KMS-11 (cell line): ENCODE results near the gene ETNK2.

Source experiments
- H2AFZ ChIP-seq: fragments of 200-600 bp; sonication (generic); 2 replicates; pipeline ENCODE4 v1.6.1; 2016; ENCODE audit warnings: antibody characterized with exemption, mixed run types, low read depth
- H3K27ac ChIP-seq: fragments of 200-600 bp; sonication (generic); 2 replicates; pipeline ENCODE4 v1.6.1; 2016; ENCODE audit warnings: mild to moderate bottlenecking, mixed run types
- H3K27me3 ChIP-seq: fragments of 200-600 bp; sonication (generic); 2 replicates; pipeline ENCODE4 v1.6.1; 2017; ENCODE audit warnings: mild to moderate bottlenecking, low read depth, mixed run types, moderate library complexity; ENCODE audit not compliant: insufficient read depth
- H3K36me3 ChIP-seq: fragments of 200-600 bp; sonication (generic); 2 replicates; pipeline ENCODE4 v1.6.1; 2017; ENCODE audit warnings: mild to moderate bottlenecking, mixed run types; ENCODE audit not compliant: insufficient read depth
- H3K4me1 ChIP-seq: fragments of 200-600 bp; sonication (generic); 2 replicates; pipeline ENCODE4 v1.6.1; 2016; ENCODE audit warnings: mild to moderate bottlenecking, low read depth, mixed run types; ENCODE audit not compliant: poor library complexity, severe bottlenecking
- H3K4me2 ChIP-seq: fragments of 200-600 bp; sonication (generic); 2 replicates; pipeline ENCODE4 v1.7.0; 2016; ENCODE audit warnings: mild to moderate bottlenecking, mixed run types
- H3K4me3 ChIP-seq: fragments of 200-600 bp; sonication (generic); IDR thresholded peaks from 2 replicates; pipeline ENCODE4 v1.6.1; 2017; ENCODE audit warnings: low read depth, low read length, mixed read lengths; ENCODE audit not compliant: insufficient read depth
- H3K79me2 ChIP-seq: fragments of 200-600 bp; sonication (generic); 2 replicates; pipeline ENCODE4 v1.6.1; 2016; ENCODE audit warnings: low read depth, mixed run types; ENCODE audit not compliant: insufficient read depth
- H3K9ac ChIP-seq: fragments of 200-600 bp; sonication (generic); 2 replicates; pipeline ENCODE4 v1.6.1; 2016; ENCODE audit warnings: mild to moderate bottlenecking, mixed run types
- H4K20me1 ChIP-seq: fragments of 200-600 bp; sonication (generic); 2 replicates; pipeline ENCODE4 v1.6.1; 2016; ENCODE audit warnings: mild to moderate bottlenecking, mixed run types; ENCODE audit not compliant: insufficient read depth
- TF ChIP-seq, protein P1 (sequence below): fragments of 200-600 bp; sonication (generic); conservative IDR thresholded peaks from 2 replicates; pipeline ENCODE4 v1.6.1; 2017; ENCODE audit warnings: low read depth, mild to moderate bottlenecking, antibody characterized with exemption, low read length, moderate library complexity, mixed read lengths

The ETNK2 gene

DNA sequence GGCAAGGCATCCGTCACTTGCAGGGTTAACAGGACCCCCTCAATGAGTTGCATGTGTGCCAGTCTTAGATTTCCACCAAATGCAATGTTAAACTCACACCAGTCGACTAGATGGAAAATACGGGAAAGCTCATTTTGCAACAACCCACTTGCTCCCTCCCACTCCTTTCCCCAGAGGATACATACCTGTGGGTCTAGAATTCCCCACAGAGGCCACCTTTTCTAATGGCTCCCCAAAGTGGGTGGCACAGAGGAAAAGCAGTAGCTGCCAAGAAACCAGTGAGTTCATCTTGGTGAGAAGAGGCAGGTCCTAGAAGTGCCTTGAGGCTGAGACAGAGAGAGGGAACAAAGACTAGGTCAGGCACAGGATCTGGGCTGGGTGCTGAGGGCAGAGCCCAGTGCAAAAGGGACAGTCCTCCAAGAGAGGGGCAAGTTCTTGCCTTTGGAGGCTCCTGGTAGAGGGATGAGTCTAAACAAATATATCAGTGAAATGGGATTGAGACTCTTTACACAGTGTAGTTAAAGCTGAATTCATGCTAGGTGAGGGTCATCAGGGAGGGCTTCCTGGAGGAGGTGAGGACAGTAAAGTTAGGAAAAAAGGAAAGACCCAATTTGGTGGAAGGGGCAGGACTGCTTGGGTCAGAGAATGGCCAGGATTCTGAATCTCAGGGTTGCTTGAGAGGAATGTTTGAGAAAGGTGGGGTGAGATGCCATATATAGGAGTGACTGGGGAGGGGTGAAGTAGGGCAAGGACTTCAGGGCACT, 40.9 kb upstream of the ETNK2 start:
- no peaks in the 10 kb centered on the region for H3K4me1 ChIP-seq
- H3K9ac ChIP-seq: no peak overlapping the region
- H3K27ac ChIP-seq: no peak overlapping the region
- no peaks in the 10 kb centered on the region for H3K79me2 ChIP-seq
- peaks cover 12% of the 10 kb centered on the region; the same call in 1 of the 2 replicates for H3K27me3 ChIP-seq
- TF ChIP-seq, protein P1, sequence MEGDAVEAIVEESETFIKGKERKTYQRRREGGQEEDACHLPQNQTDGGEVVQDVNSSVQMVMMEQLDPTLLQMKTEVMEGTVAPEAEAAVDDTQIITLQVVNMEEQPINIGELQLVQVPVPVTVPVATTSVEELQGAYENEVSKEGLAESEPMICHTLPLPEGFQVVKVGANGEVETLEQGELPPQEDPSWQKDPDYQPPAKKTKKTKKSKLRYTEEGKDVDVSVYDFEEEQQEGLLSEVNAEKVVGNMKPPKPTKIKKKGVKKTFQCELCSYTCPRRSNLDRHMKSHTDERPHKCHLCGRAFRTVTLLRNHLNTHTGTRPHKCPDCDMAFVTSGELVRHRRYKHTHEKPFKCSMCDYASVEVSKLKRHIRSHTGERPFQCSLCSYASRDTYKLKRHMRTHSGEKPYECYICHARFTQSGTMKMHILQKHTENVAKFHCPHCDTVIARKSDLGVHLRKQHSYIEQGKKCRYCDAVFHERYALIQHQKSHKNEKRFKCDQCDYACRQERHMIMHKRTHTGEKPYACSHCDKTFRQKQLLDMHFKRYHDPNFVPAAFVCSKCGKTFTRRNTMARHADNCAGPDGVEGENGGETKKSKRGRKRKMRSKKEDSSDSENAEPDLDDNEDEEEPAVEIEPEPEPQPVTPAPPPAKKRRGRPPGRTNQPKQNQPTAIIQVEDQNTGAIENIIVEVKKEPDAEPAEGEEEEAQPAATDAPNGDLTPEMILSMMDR: no peak
- H2AFZ ChIP-seq: no peak overlapping the region
- H4K20me1 ChIP-seq: no peaks in the 10 kb centered on the region; the same call in 1 of the 2 replicates
- H3K36me3 ChIP-seq: no peaks in the 10 kb centered on the region
- H3K4me2 ChIP-seq: no peak overlapping the region
- H3K4me3 ChIP-seq: no peak overlapping the region

DNA sequence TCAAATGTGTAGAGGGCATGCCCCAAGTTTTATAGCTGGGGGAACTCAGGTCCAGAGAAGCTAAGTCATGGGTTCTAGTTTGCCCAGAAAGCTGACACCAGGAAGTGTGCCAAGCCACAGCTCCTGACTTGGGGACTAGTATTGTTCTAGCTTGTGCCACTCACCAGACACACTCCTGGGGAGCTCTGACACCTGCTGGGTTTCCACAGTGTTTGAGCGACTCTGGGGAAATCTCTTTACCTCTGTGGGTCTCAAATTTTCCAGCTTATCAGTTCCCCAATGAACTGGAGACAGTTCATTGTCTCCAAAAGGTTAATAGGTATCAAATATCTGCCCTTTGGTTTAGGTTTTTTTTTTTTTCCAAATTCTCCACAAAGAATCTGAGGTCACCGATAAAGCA, 40.2 kb upstream of the ETNK2 start:
- Histone ChIP-seq H3K27ac (no peak overlapping the region), H3K79me2 (no peaks in the 10 kb centered on the region), H2AFZ (no peak overlapping the region), H3K36me3 (no peaks in the 10 kb centered on the region), H3K4me1 (no peaks in the 10 kb centered on the region), H3K4me3 (no peak overlapping the region), H3K9ac (no peak overlapping the region), H4K20me1 (no peaks in the 10 kb centered on the region; the same call in 1 of the 2 replicates), H3K4me2 (no peak overlapping the region), H3K27me3 (peaks cover 12% of the 10 kb centered on the region; the same call in 1 of the 2 replicates)
- TF ChIP-seq, protein P1: no peak

DNA sequence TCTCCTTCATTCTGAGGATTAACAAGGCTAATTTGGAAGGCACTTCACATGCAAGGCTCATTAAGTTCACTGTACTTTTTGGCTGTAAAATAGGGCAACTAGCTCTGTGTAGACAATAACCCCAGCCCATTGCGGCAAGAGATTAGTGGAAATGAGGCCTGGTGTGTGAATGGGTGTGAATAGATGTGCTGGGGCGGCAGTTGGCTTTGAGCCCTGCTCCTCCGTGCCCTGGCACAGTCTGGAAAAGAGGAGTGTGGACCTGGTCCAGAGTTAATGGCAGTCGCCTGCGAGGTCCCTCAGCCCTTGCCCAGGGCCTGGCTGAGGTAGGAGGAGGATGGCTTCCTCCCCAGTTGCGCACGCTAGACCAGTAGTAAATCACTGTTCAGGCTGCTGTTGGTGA, 39.6 kb upstream of the ETNK2 start:
- Histone ChIP-seq H4K20me1 (no peaks in the 10 kb centered on the region; the same call in 1 of the 2 replicates), H3K4me3 (no peak overlapping the region), H3K27ac (no peak overlapping the region), H3K79me2 (no peaks in the 10 kb centered on the region), H2AFZ (no peak overlapping the region), H3K36me3 (no peaks in the 10 kb centered on the region), H3K9ac (no peak overlapping the region), H3K4me1 (no peaks in the 10 kb centered on the region), H3K4me2 (no peak overlapping the region), H3K27me3 (peaks cover 12% of the 10 kb centered on the region; the same call in 1 of the 2 replicates)
- TF ChIP-seq, protein P1: no peak

DNA sequence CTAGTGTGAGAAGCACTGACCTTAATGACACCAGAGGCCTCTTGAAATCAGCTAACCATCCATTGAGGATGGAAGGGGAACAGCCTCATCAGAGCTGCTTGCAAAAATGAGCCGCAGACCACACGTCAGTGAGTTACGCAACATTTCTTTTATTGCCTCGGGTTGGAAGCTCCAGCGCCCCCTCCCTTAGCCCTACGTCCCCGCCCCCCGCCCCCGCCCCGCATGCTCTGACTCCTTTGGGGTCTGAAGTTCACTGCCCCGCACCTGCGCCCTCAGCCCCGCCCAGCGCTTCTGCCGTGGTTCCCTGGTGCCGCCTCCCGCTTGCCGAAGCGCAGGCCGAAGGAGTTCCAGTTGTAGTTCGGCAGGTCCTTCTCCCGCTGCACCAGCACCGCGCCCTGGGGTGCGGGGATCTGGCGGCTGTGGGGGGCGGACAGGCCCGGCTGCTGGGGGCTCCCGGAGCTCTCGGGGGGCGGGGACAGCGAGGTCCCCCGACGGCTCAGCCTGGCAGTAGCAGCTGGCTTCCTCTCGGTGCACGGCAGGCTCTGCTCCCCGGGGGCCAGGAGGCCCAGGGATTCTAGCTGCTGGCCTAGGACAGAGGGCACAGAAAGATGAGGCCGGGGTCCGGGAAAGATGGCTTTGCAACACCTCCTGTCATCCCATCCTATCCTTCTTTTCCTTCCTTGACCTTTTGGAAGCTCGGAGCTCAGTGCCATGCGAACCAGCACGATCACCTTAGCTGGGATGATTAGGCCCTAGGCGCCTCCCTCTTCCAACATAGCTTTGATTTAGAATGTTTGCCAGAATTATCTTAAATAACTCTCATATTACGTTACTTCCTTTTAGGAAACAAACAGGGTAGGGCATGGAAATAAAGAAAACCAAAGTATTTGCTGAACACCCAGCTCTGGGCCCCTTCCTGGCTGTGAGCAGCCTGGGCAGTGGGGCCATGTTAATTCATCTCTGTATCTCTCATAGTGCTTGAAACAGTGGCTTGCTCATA, 38.7 kb upstream of the ETNK2 start:
- Histone ChIP-seq H3K27me3 (peaks cover 8% of the 10 kb centered on the region; the same call in 1 of the 2 replicates), H3K4me3 (no peak overlapping the region)

More for the DNA sequence above, 38.7 kb upstream of the ETNK2 start:
- H4K20me1 ChIP-seq: no peaks in the 10 kb centered on the region; the same call in 1 of the 2 replicates
- H3K4me2 ChIP-seq: no peak overlapping the region
- TF ChIP-seq, protein P1: no peak
- no peaks in the 10 kb centered on the region for H3K36me3 ChIP-seq
- no peaks in the 10 kb centered on the region for H3K4me1 ChIP-seq
- H3K79me2 ChIP-seq: no peaks in the 10 kb centered on the region
- no peak overlapping the region for H3K27ac ChIP-seq
- no peak overlapping the region for H3K9ac ChIP-seq
- no peak overlapping the region for H2AFZ ChIP-seq
